Gastrocnemius medialis (tissue), 4 donors: ENCODE measurements around the gene ZNF77. TPM values are rescaled to one million over a fixed set of nuclear protein-coding genes. Genes with fewer than 3 reads are reported as not detected.

ENCODE experiments used
- ATAC-seq, 2 donors: fragments of 150-250 bp; one replicate each; pipeline ENCODE4 v1.9.1; 2016
- DNase-seq, 2 donors: peaks; one replicate each; pipeline ENCODE4 v3.0.0-alpha.2; 2019
- H3K27ac ChIP-seq, 4 donors: fragments of 200-600 bp; sonication (generic); 1 replicate in 1 of 4; 2 replicates in 3 of 4; pipeline ENCODE4 v1.5.1; 2016 to 2018; ENCODE audit warnings: mild to moderate bottlenecking in 2 of 4, moderate library complexity in 1 of 4
- H3K27me3 ChIP-seq, 3 donors: fragments of 200-600 bp; sonication (generic) in 2 of 3; 1 replicate in 1 of 3; 2 replicates in 2 of 3; pipeline versions ENCODE4 v1.5.1 to v1.6.0; 2016 to 2019; ENCODE audit warnings: mild to moderate bottlenecking in 1 of 3, moderate library complexity in 1 of 3
- H3K36me3 ChIP-seq, 2 donors: fragments of 200-600 bp; sonication (generic) in 1 of 2; one replicate each; pipeline ENCODE4 v1.5.1; 2017 to 2018
- H3K4me1 ChIP-seq, 2 donors: fragments of 200-600 bp; sonication (generic) in 1 of 2; one replicate each; pipeline ENCODE4 v1.5.1; 2016 to 2017; ENCODE audit warnings: mild to moderate bottlenecking in 2 of 2
- H3K4me3 ChIP-seq, 4 donors: fragments of 200-600 bp; sonication (generic) in 3 of 4; 1 replicate in 1 of 4; 2 replicates in 3 of 4; pipeline ENCODE4 v1.5.1; 2016 to 2019; ENCODE audit warnings: mild to moderate bottlenecking in 2 of 4
- H3K9me3 ChIP-seq, 3 donors: fragments of 200-600 bp; sonication (generic) in 2 of 3; 1 replicate in 1 of 3; 2 replicates in 2 of 3; pipeline ENCODE4 v1.5.1; 2016 to 2019
- CTCF ChIP-seq, 5 experiments: fragments of 450-650 bp in 3 of 5; fragments of 200-600 bp in 2 of 5; sonication (generic) in 2 of 5; IDR thresholded peaks in 4 of 5; conservative IDR thresholded peaks in 1 of 5; 1 replicate in 4 of 5; 2 replicates in 1 of 5; pipeline ENCODE4 v1.5.1; 2016 to 2019; ENCODE audit warnings: antibody characterized with exemption in 5 of 5, mild to moderate bottlenecking in 3 of 5, moderate library complexity in 3 of 5
- POLR2A ChIP-seq, 2 donors: fragments of 450-650 bp; IDR thresholded peaks; one replicate each; pipeline ENCODE4 v1.6.1; 2017; ENCODE audit warnings: antibody characterized with exemption in 2 of 2, mild to moderate bottlenecking in 2 of 2, moderate library complexity in 2 of 2
- in situ Hi-C, 4 donors: fragments of 200-750 bp; cut with MboI; loops; one replicate each; pipeline versions ENCODE4 v1.15.0 to v1.8.0; 2017; ENCODE audit warnings: low sequenced_read_pairs in 4 of 4
- intact Hi-C: fragments of 100-400 bp; cut with DNase I; formaldehyde crosslinking; loops from one replicate; pipeline ENCODE4 v1.15.1; 2023; ENCODE audit warnings: low total_unique reads
- total RNA-seq, 4 donors: library from RNA; depleted of rRNA; stranded (reverse); fragments of >200 nt; gene quantifications; one replicate each; pipeline versions ENCODE4 v1.1.0 to v1.2.3, GENCODE V29; 2016

The ZNF77 gene
- total RNA-seq, 4 donors from 2014 or later, result 1.3 to 4.7 (median 1.5) TPM

GRCh38 chr19:2962018-2962670 lies 17.4 kb upstream of the ZNF77 start:
- no peaks in the 10 kb centered on the region for H3K27me3 ChIP-seq
- TF ChIP-seq CTCF (IDR thresholded peaks at IDR 0.05 in 4 of 5, conservative IDR thresholded peaks at IDR 0.05 in 1 of 5) (peak; percentile 55 to 88 (median 75)), POLR2A (IDR thresholded peaks at IDR 0.05) (no peak)
- ATAC-seq (peak; percentile 81 to 91), DNase-seq (peak in 1 of 2 donors; percentile 27)
- H3K27ac ChIP-seq, result no peak overlapping the region
- H3K9me3 ChIP-seq, result no peaks in the 10 kb centered on the region
- H3K4me3 ChIP-seq, result peak overlapping the region in 1 of 4 donors; percentile 31
- intact Hi-C loops, result loop anchor here (2.0 kb wide), 2 partner anchors 143 to 201 kb away; no protein-coding TSS in a partner anchor
- H3K36me3 ChIP-seq, result no peaks in the 10 kb centered on the region
- in situ Hi-C loops, result loop anchor here in 2 of 4 donors (5.0 to 25.0 kb wide), 5 partner anchors 100 to 200 kb away; partner anchors contain the start of genes GNA11 (in 1 of the 2) and TLE5 (in 1 of the 2)
- H3K4me1 ChIP-seq, result no peaks in the 10 kb centered on the region

- no peak for DNase-seq
- H3K9me3 ChIP-seq, result no peaks in the 10 kb centered on the region
- intact Hi-C loops (no loop called here), in situ Hi-C loops (loop anchor here in 2 of 4 donors (5.0 to 25.0 kb wide), 5 partner anchors 102 to 202 kb away; partner anchors contain the start of genes GNA11 (in 1 of the 2) and TLE5 (in 1 of the 2))
- no peaks in the 10 kb centered on the region for H3K27me3 ChIP-seq
- H3K4me1 ChIP-seq, result no peaks in the 10 kb centered on the region
- ATAC-seq, result no peak
- H3K27ac ChIP-seq, result no peak overlapping the region
- H3K4me3 ChIP-seq, result no peak overlapping the region
- TF ChIP-seq POLR2A (IDR thresholded peaks at IDR 0.05) (no peak), CTCF (IDR thresholded peaks at IDR 0.05 in 4 of 5, conservative IDR thresholded peaks at IDR 0.05 in 1 of 5) (no peak)
- H3K36me3 ChIP-seq, result no peaks in the 10 kb centered on the region
These were observed 15.3 kb upstream of the ZNF77 start for GRCh38 chr19:2960120-2960519.

- Histone ChIP-seq H3K4me3 (no peak overlapping the region), H3K9me3 (no peaks in the 10 kb centered on the region), H3K36me3 (no peaks in the 10 kb centered on the region), H3K27ac (no peak overlapping the region), H3K27me3 (no peaks in the 10 kb centered on the region), H3K4me1 (no peaks in the 10 kb centered on the region)
- ATAC-seq, result no peak
- in situ Hi-C loops, result loop anchor here (10.0 to 25.0 kb wide), 5 partner anchors 105 to 208 kb away; partner anchors contain the start of genes GNA11 (in 1 of the 4) and TLE5 (in 1 of the 4)
- intact Hi-C loops, result loop anchor here (10.0 kb wide), 1 partner anchor 548 kb away; the partner anchor contains the start of genes DOHH and FZR1
- no peak for TF ChIP-seq CTCF (IDR thresholded peaks at IDR 0.05 in 4 of 5, conservative IDR thresholded peaks at IDR 0.05 in 1 of 5)
- TF ChIP-seq POLR2A (IDR thresholded peaks at IDR 0.05), result no peak
- DNase-seq, result no peak
These were observed 12.4 kb upstream of the ZNF77 start for GRCh38 chr19:2957160-2957559.

- H3K36me3 ChIP-seq, result no peaks in the 10 kb centered on the region
- ATAC-seq (no peak), DNase-seq (no peak)
- no peak overlapping the region for H3K27ac ChIP-seq
- no peak for TF ChIP-seq POLR2A (IDR thresholded peaks at IDR 0.05)
- no peak for TF ChIP-seq CTCF (IDR thresholded peaks at IDR 0.05 in 4 of 5, conservative IDR thresholded peaks at IDR 0.05 in 1 of 5)
- peaks cover 11 to 15% of the 10 kb centered on the region in 2 donors for H3K4me1 ChIP-seq
- H3K27me3 ChIP-seq, result no peaks in the 10 kb centered on the region
- H3K4me3 ChIP-seq, result no peak overlapping the region
- in situ Hi-C loops, result loop anchor here (10.0 to 25.0 kb wide), 5 partner anchors 109 to 212 kb away; partner anchors contain the start of genes GNA11 (in 1 of the 4) and TLE5 (in 1 of the 4)
- intact Hi-C loops, result loop anchor here (10.0 kb wide), 1 partner anchor 552 kb away; the partner anchor contains the start of genes DOHH and FZR1
- H3K9me3 ChIP-seq, result no peaks in the 10 kb centered on the region
These were observed 8.2 kb upstream of the ZNF77 start for GRCh38 chr19:2952953-2953481.
